Suppressor macrophage treated with lipopolysaccharide for 1 hour (primary cell): ENCODE results near the gene HCN4.

Experiments
- DNase-seq, 3 donors: peaks; one replicate each; pipeline ENCODE4 v3.0.0-alpha.2; 2020 to 2022

Gene HCN4

GRCh38 chr15:73368301-73369136, at the start of gene HCN4:
TSS of gene HCN4 (minus strand) at chr15:73368958. CDS start at chr15:73368270, 688 bp downstream.
- peak in 1 of 3 donors; percentile 12 for DNase-seq

- DNase-seq, result no peak
Measured at GRCh38 chr15:73414876-73415275, 46.1 kb upstream of the HCN4 start.

- DNase-seq, result peak; percentile 78 to 87 (median 85)
Measured at GRCh38 chr15:73403171-73403570, 34.4 kb upstream of the HCN4 start.

GRCh38 chr15:73400222-73400621, 31.5 kb upstream of the HCN4 start:
- DNase-seq, result peak; percentile 75 to 92 (median 89)

- peak; percentile 76 to 84 (median 80) for DNase-seq
Measured at GRCh38 chr15:73398861-73399260, 30.1 kb upstream of the HCN4 start.

GRCh38 chr15:73397461-73397860, 28.7 kb upstream of the HCN4 start:
- no peak for DNase-seq

GRCh38 chr15:73395671-73396070, 26.9 kb upstream of the HCN4 start:
- DNase-seq, result peak; percentile 43 to 59 (median 57)

GRCh38 chr15:73394782-73395181, 26.0 kb upstream of the HCN4 start:
- no peak for DNase-seq

GRCh38 chr15:73393336-73393735, 24.6 kb upstream of the HCN4 start:
- no peak for DNase-seq

- DNase-seq, result no peak
Measured at GRCh38 chr15:73392025-73392424, 23.3 kb upstream of the HCN4 start.

- no peak for DNase-seq
Measured at GRCh38 chr15:73391128-73391872, 22.5 kb upstream of the HCN4 start.

GRCh38 chr15:73389971-73390544, 21.3 kb upstream of the HCN4 start:
- DNase-seq, result peak in 1 of 3 donors; percentile 26

GRCh38 chr15:73389539-73389938, 20.8 kb upstream of the HCN4 start:
- DNase-seq, result no peak

- DNase-seq, result no peak
Measured at GRCh38 chr15:73388256-73388781, 19.6 kb upstream of the HCN4 start.

- DNase-seq, result peak; percentile 56 to 63 (median 62)
Measured at GRCh38 chr15:73387507-73388255, 18.9 kb upstream of the HCN4 start.

GRCh38 chr15:73386886-73387506, 18.2 kb upstream of the HCN4 start:
- no peak for DNase-seq

GRCh38 chr15:73386238-73386637, 17.5 kb upstream of the HCN4 start:
- no peak for DNase-seq

GRCh38 chr15:73385205-73385604, 16.4 kb upstream of the HCN4 start:
- DNase-seq, result no peak

- no peak for DNase-seq
Measured at GRCh38 chr15:73383310-73384189, 14.8 kb upstream of the HCN4 start.

- DNase-seq, result no peak
Measured at GRCh38 chr15:73382115-73382514, 13.4 kb upstream of the HCN4 start.

GRCh38 chr15:73380661-73381060, 11.9 kb upstream of the HCN4 start:
- DNase-seq, result no peak
